Measurements from ENCODE around the gene SLC34A2.

The SLC34A2 gene

DNA sequence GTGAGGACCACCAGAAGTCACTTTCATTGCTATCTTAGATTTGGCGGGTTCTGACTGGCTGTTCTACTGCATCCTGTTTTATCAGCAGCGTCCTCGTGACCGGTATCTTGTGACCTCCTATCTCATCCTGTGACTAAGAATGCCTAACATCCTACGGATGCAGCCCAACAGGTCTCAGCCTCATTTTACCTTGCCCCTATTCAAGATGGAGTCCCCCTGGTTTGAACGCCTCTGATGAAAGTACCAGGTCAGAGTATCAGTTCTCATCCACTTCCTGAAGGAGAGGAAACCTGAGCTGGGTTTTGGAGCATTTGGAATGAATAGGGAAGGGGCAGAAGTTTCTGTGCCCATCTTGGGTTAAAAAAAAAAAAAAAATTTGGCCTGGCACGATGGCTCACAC is 70.2 kb downstream of the SLC34A2 start:
- DNase-seq (ENCODE audit: low spot score) = no peak

DNA sequence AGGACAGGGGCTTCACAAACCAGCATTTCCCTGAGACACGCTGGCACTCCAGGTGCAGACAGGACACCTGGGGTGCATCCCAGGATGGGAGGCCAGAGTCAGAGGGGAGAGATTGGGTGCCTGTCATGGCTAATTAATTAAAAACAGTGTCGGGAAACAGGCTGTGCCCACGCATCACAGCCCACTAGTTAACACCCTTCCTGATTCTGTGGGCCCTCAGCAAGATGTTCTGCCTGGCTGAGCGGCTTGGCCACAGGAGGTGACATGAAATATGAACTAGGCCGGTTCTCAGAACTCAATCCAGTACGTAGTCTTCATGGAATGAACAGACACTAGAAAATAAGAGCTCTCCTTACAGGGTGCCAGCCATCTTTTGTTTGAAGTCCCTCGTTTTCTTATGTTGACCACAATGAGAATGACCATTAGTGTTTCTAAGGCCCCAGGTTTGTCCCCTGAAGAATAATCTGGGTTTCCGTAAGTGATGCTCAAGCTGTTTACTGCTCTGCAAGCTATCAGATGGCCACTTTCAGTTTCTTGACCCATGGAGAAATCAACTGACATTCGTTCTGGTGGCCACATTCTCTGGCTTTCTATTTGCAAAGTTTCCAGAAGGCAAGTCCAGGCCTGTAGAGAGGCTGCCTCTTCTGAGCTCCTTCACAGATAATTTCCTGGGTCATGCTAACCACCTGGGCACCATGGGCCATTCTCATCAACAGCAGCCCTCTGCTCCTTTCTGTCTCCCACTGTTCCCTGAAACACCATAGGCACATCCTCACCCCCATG is 72.3 kb downstream of the SLC34A2 start:
- DNase-seq (ENCODE audit: low spot score) = no peak

Measured in CD4-positive, alpha-beta T cell treated with Interleukin-6 at 100 ng/mL for 8 hours (primary cell).